Erythroblast (primary cell): ENCODE measurements around the gene GARNL3.
A peak's percentile ranks its signal among the peaks of the same experiment; 100 is the strongest.

ENCODE experiments used
- DNase-seq, 2 experiments: peaks; one replicate each; lab custom pipeline; 2025; lab: John Stamatoyannopoulos, UW
- GATA1 ChIP-seq: IDR thresholded peaks from 2 replicates; pipeline ENCODE4 v1.6.1; 2011; ENCODE audit warnings: low read depth, mild to moderate bottlenecking, control low read depth, low read length, moderate library complexity
- POLR2A ChIP-seq: IDR thresholded peaks from 2 replicates; pipeline ENCODE4 v1.6.1; 2011; ENCODE audit warnings: mild to moderate bottlenecking, low read length

GARNL3 gene

GRCh38 chr9:127423934-127424675 lies 159.5 kb downstream of the GARNL3 start, which contains the start of gene ZNF79:
TSS of gene ZNF79 (plus strand) at chr9:127424382. CDS start at chr9:127424788, 406 bp downstream.
- DNase-seq, result peak; percentile 96
- TF ChIP-seq POLR2A (peak; percentile 78), GATA1 (no peak)

GRCh38 chr9:127424676-127424999 lies 160.1 kb downstream of the GARNL3 start:
- DNase-seq, result peak in 1 of 2 experiments; percentile 79
- TF ChIP-seq POLR2A (no peak), GATA1 (no peak)

DNA sequence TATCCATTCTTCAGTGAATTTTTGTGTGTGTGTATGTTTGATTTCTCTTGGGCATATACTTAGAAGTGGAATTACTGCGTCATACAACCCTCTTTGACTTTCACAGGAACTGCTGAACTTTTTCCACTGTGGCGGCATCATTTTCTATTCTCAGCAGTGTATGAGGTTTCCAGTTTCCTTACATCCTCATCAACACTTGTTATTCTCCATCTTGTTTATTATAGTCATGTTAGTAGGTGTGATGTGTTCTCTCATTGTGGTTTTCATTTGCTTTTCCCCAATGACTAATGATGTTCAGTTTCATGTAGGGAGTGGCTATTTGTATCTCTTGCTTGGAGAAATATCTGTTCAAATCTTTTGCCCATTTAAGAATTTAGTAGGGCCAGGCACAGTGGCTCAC lies 162.2 kb downstream of the GARNL3 start:
- DNase-seq, result no peak
- no peak for TF ChIP-seq GATA1
- no peak for TF ChIP-seq POLR2A

DNA sequence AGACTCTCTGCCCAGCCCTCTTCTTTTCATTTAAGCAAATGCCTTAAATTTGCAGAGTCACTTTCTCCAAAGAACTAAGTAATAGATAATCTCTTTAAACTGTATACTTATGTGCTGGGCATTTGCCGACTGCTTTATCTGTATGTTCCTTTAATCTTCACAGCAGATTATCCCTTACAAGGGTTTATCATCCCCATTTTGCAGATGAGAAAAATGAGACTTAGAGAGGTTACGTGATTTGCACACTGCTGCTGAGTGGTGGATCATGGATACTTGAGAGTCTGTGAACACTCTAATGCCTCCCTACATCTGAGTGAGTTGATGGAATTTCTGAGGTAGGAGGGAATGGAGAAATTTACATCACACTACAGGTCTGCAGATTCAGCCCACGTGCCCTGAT lies 163.8 kb downstream of the GARNL3 start:
- no peak for TF ChIP-seq POLR2A
- TF ChIP-seq GATA1, result no peak
- peak in 1 of 2 experiments; percentile 47 for DNase-seq

GRCh38 chr9:127430415-127430814 lies 165.8 kb downstream of the GARNL3 start:
- no peak for DNase-seq
- TF ChIP-seq GATA1 (no peak), POLR2A (no peak)

DNA sequence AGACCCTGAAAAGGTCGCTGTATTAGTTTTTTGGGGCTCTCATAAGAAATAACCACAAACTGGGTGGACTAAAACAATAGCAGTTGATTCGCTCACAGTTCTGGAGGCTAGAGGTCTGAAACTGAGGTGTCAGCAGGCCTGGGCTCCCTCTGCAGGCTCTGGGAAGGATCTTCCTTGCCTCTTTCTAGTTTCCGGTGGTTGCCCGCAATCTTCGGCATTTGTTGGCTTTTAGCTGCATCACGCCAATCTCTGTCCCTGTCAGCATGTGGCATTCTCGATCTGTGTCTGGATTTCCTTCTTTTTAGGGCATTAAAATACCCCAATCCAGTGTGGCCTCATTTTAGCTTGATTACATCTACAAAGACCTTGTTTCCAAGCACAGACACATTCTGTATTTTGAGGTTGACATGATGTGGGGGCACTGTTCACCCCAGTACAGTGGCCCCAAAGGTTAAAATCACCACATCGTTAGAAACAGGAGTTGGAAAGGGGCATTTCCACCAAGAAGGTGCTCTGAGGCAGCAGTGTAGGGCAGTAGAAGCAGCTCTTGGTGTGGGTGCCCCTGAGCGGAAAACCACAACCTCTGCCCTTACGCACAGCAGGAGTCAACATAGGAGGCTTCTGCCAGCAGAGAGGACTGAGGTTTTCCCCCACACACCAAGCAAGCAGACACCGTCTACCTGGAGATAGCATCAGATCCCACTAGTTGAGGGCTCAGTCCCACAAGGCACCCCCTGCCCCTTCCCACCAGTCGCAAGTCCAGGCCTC lies 173.1 kb downstream of the GARNL3 start:
- no peak for DNase-seq
- TF ChIP-seq GATA1 (no peak), POLR2A (no peak)

- TF ChIP-seq POLR2A (no peak), GATA1 (no peak)
These were observed 173.8 kb downstream of the GARNL3 start for GRCh38 chr9:127438394-127438793.

More at GRCh38 chr9:127438394-127438793, 173.8 kb downstream of the GARNL3 start:
- DNase-seq, result no peak
